Glutamatergic neuron (in vitro differentiated cells): Measurements from ENCODE around the gene RINT1. TPM values are rescaled to one million over a fixed set of nuclear protein-coding genes. Genes with fewer than 3 reads are reported as not detected.
"Not testable (repeated sequence)": the region's sequence is repeated elsewhere in the genome, so short reads cannot be mapped to it uniquely, and the experiment has no call there.

ENCODE experiments used
- DNase-seq: peaks from one replicate; pipeline ENCODE4 v3.0.0; 2022
- H3K27ac Mint-ChIP-seq: one replicate; pipeline ENCODE4 v1.8.0; 2020; ENCODE audit warnings: mild to moderate bottlenecking, mixed read lengths, inconsistent platforms; ENCODE audit not compliant: unreplicated experiment
- H3K27me3 Mint-ChIP-seq: one replicate; pipeline ENCODE4 v1.8.0; 2020; ENCODE audit warnings: mild to moderate bottlenecking, moderate library complexity, mixed read lengths, inconsistent platforms; ENCODE audit not compliant: unreplicated experiment
- H3K36me3 Mint-ChIP-seq: one replicate; pipeline ENCODE4 v1.8.0; 2020; ENCODE audit warnings: mild to moderate bottlenecking, mixed read lengths, inconsistent platforms; ENCODE audit not compliant: unreplicated experiment
- H3K4me1 Mint-ChIP-seq: one replicate; pipeline ENCODE4 v1.8.0; 2020; ENCODE audit warnings: mild to moderate bottlenecking, low read depth, mixed read lengths, inconsistent platforms; ENCODE audit not compliant: unreplicated experiment
- H3K4me3 Mint-ChIP-seq: one replicate; pipeline ENCODE4 v1.8.0; 2020; ENCODE audit warnings: mild to moderate bottlenecking, mixed read lengths, inconsistent platforms; ENCODE audit not compliant: unreplicated experiment
- H3K9me3 Mint-ChIP-seq: one replicate; pipeline ENCODE4 v1.8.0; 2020; ENCODE audit warnings: mild to moderate bottlenecking, moderate library complexity, mixed read lengths, inconsistent platforms; ENCODE audit not compliant: unreplicated experiment
- total RNA-seq: library from RNA; stranded (reverse); fragmentation: NEBNext Ultra II Directional; extraction: Animal tissue kit (Norgen Biotek cat#: 25700); gene quantifications from one replicate; pipeline ENCODE4 v1.2.1, GENCODE V29; 2021; ENCODE audit not compliant: unreplicated experiment
- TF ChIP-seq, protein P1 (sequence below): fragments of 200-600 bp; sonication (generic); IDR thresholded peaks from one replicate; pipeline ENCODE4 v1.5.0; 2021; ENCODE audit not compliant: partially characterized antibody, unreplicated experiment

RINT1 gene
- total RNA-seq, 1 donor from 2014 or later: 23.4 TPM

GRCh38 chr7:105521717-105522463 lies 10.1 kb upstream of the RINT1 start, which contains the start of gene PUS7:
Gene PUS7 (minus strand): TSS chr7:105522271. CDS start chr7:105508512, 13,759 bp downstream.
- TF ChIP-seq, protein P1, sequence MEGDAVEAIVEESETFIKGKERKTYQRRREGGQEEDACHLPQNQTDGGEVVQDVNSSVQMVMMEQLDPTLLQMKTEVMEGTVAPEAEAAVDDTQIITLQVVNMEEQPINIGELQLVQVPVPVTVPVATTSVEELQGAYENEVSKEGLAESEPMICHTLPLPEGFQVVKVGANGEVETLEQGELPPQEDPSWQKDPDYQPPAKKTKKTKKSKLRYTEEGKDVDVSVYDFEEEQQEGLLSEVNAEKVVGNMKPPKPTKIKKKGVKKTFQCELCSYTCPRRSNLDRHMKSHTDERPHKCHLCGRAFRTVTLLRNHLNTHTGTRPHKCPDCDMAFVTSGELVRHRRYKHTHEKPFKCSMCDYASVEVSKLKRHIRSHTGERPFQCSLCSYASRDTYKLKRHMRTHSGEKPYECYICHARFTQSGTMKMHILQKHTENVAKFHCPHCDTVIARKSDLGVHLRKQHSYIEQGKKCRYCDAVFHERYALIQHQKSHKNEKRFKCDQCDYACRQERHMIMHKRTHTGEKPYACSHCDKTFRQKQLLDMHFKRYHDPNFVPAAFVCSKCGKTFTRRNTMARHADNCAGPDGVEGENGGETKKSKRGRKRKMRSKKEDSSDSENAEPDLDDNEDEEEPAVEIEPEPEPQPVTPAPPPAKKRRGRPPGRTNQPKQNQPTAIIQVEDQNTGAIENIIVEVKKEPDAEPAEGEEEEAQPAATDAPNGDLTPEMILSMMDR: no peak
- Mint-ChIP-seq H3K27ac (peak within 1 kb of the TSS; percentile 96), H3K4me1 (peaks cover 1% of the 10 kb centered on the region), H3K36me3 (no peaks in the 10 kb centered on the region), H3K9me3 (peaks cover 3% of the 10 kb centered on the region), H3K4me3 (peak within 1 kb of the TSS; percentile 98), H3K27me3 (peaks cover 5% of the 10 kb centered on the region)
- DNase-seq: peak; percentile 89

GRCh38 chr7:105524423-105524822 lies 7.6 kb upstream of the RINT1 start:
- not testable (repeated sequence) for H3K36me3 Mint-ChIP-seq, H3K27me3 Mint-ChIP-seq, H3K4me3 Mint-ChIP-seq, H3K27ac Mint-ChIP-seq, DNase-seq, H3K9me3 Mint-ChIP-seq, H3K4me1 Mint-ChIP-seq

DNA sequence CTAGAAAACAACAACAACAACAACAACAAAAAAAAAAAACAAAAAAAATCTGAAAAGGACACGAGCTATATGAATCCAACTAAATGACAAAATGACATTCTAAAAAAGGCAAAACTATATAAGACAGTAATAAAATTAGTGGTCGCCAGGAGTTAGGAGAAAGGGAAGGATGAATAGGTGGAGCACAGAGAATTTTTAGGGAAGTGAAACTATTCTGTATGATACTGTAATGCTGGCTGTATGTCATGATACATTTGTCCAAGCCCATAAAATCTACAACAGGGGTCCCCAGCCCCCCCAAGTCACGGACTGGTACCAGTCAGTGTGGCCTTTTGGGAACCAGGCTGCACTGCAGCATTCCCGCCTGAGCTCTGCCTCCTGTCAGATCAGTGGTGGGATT lies 7.2 kb upstream of the RINT1 start:
- H3K4me1 Mint-ChIP-seq: peaks cover under 1% of the 10 kb centered on the region
- TF ChIP-seq, protein P1: no peak
- no peak for DNase-seq
- no peaks in the 10 kb centered on the region for H3K36me3 Mint-ChIP-seq
- H3K27ac Mint-ChIP-seq: no peak overlapping the region
- peaks cover 3% of the 10 kb centered on the region for H3K9me3 Mint-ChIP-seq
- peaks cover 5% of the 10 kb centered on the region for H3K27me3 Mint-ChIP-seq
- no peak overlapping the region for H3K4me3 Mint-ChIP-seq

DNA sequence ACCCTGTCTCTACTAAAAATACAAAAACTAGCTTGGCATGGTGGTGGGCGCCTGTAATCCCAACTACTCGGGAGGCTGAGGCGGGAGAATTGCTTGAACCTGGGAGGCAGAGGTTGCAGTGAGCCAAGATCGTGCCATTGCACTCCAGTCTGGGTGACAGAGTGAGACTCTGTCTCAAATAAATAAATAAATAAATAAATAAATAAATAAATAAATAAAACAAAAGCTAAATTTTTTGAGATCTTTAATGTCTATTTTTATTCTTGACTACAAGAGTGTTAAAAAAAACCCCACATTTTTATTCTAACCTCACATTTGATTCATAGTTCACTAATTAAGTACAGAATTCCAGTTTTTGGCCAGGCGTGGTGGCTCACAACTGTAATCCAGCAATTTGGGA lies 4.3 kb upstream of the RINT1 start:
- not testable (repeated sequence) for H3K27ac Mint-ChIP-seq, H3K36me3 Mint-ChIP-seq, H3K4me3 Mint-ChIP-seq, H3K4me1 Mint-ChIP-seq, H3K9me3 Mint-ChIP-seq, DNase-seq, H3K27me3 Mint-ChIP-seq

DNA sequence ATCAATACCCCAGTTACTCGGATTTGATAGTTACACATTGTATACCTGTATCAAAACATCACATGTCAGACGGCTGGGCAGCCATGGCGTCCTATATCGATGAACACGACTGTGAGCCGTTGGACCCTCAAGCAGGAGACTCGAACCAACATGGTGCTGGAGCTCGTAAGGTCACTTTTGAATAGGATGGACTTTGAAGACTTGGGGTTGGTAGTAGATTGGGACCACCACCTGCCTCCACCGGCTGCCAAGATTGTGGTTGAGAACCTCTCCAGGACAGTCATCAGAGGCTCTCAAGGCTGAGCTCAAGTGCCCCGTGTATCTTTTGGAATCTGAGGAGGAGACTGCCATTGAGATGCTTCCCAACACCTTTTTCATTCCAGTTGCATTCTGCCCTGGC lies 1.9 kb upstream of the RINT1 start:
- Mint-ChIP-seq H3K36me3 (peaks cover 4% of the 10 kb centered on the region), H3K27me3 (peaks cover 2% of the 10 kb centered on the region)
- TF ChIP-seq, protein P1: no peak

DNA sequence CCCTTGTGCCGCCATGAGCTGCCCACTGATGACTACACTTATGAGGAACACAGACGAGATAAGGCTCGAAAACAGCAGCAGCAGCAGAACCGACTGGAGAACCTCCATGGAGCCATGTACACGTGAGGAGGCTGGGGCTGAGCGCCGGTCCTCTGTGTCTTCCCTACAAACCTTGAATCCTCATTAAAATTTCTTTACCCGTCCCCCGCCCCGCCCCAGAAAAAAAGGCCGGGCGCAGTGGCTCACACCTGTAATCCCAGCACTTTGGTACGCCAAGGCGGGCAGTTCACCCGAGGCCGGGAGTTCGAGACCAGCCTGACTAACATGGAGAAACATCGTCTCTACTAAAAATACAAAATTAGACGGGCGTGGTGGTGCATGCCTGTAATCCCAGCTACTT lies 1.5 kb upstream of the RINT1 start:
- H3K4me3 Mint-ChIP-seq: no peak overlapping the region
- no peak for DNase-seq
- H3K36me3 Mint-ChIP-seq: peaks cover 4% of the 10 kb centered on the region
- H3K9me3 Mint-ChIP-seq: peaks cover 2% of the 10 kb centered on the region
- TF ChIP-seq, protein P1: no peak
- no peak overlapping the region for H3K27ac Mint-ChIP-seq
- H3K27me3 Mint-ChIP-seq: peaks cover 2% of the 10 kb centered on the region
- H3K4me1 Mint-ChIP-seq: peaks cover 9% of the 10 kb centered on the region

More for the DNA sequence above, 1.9 kb upstream of the RINT1 start:
- DNase-seq: no peak
- peaks cover 9% of the 10 kb centered on the region for H3K4me1 Mint-ChIP-seq
- H3K4me3 Mint-ChIP-seq: no peak overlapping the region
- H3K9me3 Mint-ChIP-seq: peaks cover 2% of the 10 kb centered on the region
- no peak overlapping the region for H3K27ac Mint-ChIP-seq
